Kidney epithelial cell (primary cell): ENCODE results near the gene ZIC4. TPM values are rescaled to one million over a fixed set of nuclear protein-coding genes. Genes with fewer than 3 reads are reported as not detected.

Experiments used
- DNase-seq: peaks from one replicate; pipeline ENCODE4 v3.0.0-alpha.2; 2010; ENCODE audit warnings: low read depth
- H3K27me3 ChIP-seq: 2 replicates; pipeline ENCODE4 v1.6.0; 2011; ENCODE audit warnings: low read length; ENCODE audit not compliant: control insufficient read depth, insufficient read depth
- H3K36me3 ChIP-seq: 2 replicates; pipeline ENCODE4 v1.5.1; 2011; ENCODE audit warnings: low read length; ENCODE audit not compliant: control insufficient read depth, insufficient read depth
- H3K4me3 ChIP-seq: 2 replicates; pipeline ENCODE4 v1.5.1; 2011; ENCODE audit warnings: low read depth, mild to moderate bottlenecking, control low read depth, low read length
- total RNA-seq: library from RNA; depleted of rRNA; stranded (reverse); fragments of >200 nt; gene quantifications from 2 replicates; pipeline ENCODE4 v1.2.3, GENCODE V29; 2015
- TF ChIP-seq, protein P1 (sequence below): IDR thresholded peaks from 2 replicates; pipeline ENCODE4 v1.5.1; 2011; ENCODE audit warnings: mild to moderate bottlenecking, moderate library complexity, low read length, control low read depth, inconsistent platforms; ENCODE audit not compliant: insufficient read depth, poor library complexity, severe bottlenecking

Gene ZIC4
- total RNA-seq, 1 donor from 2014 or later, result not detected

DNA sequence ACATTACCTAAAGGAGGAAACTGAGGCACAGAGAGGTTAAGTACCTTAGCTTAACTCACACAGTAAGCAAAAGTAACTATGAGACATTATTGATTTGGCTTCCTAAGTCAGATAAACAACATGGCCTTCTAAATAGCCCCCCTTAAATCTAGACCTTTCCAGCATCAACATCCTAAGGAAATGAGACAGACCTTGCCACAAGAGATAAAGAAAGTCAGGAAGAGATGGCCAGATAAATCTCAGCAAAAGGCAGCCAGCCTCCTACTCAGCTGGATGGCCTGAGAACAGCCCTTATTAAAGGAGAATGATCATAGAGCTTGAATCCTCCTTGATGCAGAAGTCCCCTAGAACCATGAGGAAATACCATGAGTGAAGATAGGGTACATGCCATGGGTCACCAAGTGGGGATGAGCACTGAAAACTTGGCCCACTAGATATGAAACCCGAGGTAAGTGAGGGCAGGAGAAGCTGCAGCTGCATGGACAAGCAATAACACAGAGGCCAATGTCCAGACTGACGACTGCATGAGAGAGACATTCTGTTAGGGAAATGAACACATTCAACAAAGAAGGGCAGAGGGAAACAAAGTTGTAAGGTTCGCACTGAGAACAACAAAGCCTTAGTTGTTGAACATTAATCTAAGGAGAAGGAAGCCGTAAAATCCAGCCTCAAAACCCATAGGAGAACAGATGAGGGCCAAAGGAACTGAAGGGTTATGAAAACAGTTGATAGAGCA is 69.6 kb downstream of the ZIC4 start:
- TF ChIP-seq, protein P1, sequence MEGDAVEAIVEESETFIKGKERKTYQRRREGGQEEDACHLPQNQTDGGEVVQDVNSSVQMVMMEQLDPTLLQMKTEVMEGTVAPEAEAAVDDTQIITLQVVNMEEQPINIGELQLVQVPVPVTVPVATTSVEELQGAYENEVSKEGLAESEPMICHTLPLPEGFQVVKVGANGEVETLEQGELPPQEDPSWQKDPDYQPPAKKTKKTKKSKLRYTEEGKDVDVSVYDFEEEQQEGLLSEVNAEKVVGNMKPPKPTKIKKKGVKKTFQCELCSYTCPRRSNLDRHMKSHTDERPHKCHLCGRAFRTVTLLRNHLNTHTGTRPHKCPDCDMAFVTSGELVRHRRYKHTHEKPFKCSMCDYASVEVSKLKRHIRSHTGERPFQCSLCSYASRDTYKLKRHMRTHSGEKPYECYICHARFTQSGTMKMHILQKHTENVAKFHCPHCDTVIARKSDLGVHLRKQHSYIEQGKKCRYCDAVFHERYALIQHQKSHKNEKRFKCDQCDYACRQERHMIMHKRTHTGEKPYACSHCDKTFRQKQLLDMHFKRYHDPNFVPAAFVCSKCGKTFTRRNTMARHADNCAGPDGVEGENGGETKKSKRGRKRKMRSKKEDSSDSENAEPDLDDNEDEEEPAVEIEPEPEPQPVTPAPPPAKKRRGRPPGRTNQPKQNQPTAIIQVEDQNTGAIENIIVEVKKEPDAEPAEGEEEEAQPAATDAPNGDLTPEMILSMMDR, result no peak
- Histone ChIP-seq H3K27me3 (no peaks in the 10 kb centered on the region), H3K36me3 (no peaks in the 10 kb centered on the region), H3K4me3 (no peak overlapping the region)
- DNase-seq, result no peak

Other genes starting within 250 kb of the ZIC4 start
- gene ZIC1, start 2.8 kb upstream of the ZIC4 start, total RNA-seq, result not detected in 2 replicates